ENCODE data around the gene PLN. TPM values are rescaled to one million over a fixed set of nuclear protein-coding genes. Genes with fewer than 3 reads are reported as not detected.

The PLN gene
- total RNA-seq, 2 donors from 2014 or later: 0.99 to 2.3 TPM

DNA sequence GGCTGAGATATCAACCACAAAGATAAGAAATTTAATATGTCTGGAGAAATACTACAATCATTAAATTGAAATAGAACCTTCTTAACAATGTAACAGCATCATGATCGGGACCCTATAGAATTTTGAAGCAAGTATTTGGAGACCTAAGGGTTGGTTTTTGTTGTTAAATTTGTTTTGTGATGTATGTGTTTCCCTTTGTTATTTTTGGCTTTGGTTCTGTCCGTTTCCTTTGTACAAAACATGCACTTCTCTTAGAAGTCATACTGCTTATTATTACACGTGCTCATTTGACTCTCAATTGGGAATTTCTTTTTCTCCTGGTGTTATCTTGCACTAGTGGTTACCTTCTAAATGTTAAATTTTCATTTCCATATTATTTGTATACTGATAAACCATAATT is 4.0 kb upstream of the PLN start:
- TF ChIP-seq, protein P1, sequence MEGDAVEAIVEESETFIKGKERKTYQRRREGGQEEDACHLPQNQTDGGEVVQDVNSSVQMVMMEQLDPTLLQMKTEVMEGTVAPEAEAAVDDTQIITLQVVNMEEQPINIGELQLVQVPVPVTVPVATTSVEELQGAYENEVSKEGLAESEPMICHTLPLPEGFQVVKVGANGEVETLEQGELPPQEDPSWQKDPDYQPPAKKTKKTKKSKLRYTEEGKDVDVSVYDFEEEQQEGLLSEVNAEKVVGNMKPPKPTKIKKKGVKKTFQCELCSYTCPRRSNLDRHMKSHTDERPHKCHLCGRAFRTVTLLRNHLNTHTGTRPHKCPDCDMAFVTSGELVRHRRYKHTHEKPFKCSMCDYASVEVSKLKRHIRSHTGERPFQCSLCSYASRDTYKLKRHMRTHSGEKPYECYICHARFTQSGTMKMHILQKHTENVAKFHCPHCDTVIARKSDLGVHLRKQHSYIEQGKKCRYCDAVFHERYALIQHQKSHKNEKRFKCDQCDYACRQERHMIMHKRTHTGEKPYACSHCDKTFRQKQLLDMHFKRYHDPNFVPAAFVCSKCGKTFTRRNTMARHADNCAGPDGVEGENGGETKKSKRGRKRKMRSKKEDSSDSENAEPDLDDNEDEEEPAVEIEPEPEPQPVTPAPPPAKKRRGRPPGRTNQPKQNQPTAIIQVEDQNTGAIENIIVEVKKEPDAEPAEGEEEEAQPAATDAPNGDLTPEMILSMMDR (IDR thresholded peaks at IDR 0.05): no peak
- TF ChIP-seq POLR2A (IDR thresholded peaks at IDR 0.05): no peak
- Histone ChIP-seq H3K4me3 (no peak overlapping the region), H3K27me3 (no peaks in the 10 kb centered on the region), H3K4me1 (peaks cover 6% of the 10 kb centered on the region), H3K9me3 (no peaks in the 10 kb centered on the region), H3K27ac (no peak overlapping the region), H3K36me3 (replicated peaks in 1 of 2; ENCODE audit: insufficient read depth in 1 of 2, low read depth in 2 of 2) (no peaks in the 10 kb centered on the region)
- intact Hi-C loops (cut with DNase I): no loop called here
- no peak for DNase-seq
- ATAC-seq: no peak
- WGBS, 2 donors: 86 to 89% methylated on average over 3 of the region's 3 CpGs

GRCh38 chr6:118546164-118546879 is 1.8 kb upstream of the PLN start:
- H3K27ac ChIP-seq: no peak overlapping the region
- WGBS, 2 donors: 48 to 50% methylated on average over 4 of the region's 4 CpGs
- H3K27me3 ChIP-seq: no peaks in the 10 kb centered on the region
- DNase-seq: no peak
- H3K36me3 ChIP-seq (replicated peaks in 1 of 2; ENCODE audit: insufficient read depth in 1 of 2, low read depth in 2 of 2): no peaks in the 10 kb centered on the region
- H3K9me3 ChIP-seq: no peaks in the 10 kb centered on the region
- TF ChIP-seq POLR2A (IDR thresholded peaks at IDR 0.05): no peak
- TF ChIP-seq, protein P1 (IDR thresholded peaks at IDR 0.05): no peak
- H3K4me1 ChIP-seq: peaks cover 13% of the 10 kb centered on the region
- intact Hi-C loops (cut with DNase I): no loop called here
- ATAC-seq: no peak
- no peak overlapping the region for H3K4me3 ChIP-seq

DNA sequence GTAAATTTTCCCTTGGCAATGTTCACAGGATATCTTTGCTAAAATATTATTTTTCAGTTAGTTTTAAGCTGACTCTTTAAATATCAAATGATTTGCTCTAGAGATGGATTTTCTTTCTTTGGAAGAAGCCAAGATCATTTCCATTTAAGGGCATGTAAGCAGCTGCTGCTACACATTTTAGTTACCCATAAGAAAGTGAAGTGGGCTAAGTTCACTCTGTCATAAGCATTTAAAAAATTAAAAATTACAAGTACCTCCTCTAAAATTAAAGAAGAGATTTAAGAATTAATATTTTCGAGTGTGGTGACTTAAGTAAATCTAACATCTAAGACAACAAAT is 1.2 kb upstream of the PLN start:
- Histone ChIP-seq H3K9me3 (no peaks in the 10 kb centered on the region), H3K36me3 (replicated peaks in 1 of 2; ENCODE audit: insufficient read depth in 1 of 2, low read depth in 2 of 2) (no peaks in the 10 kb centered on the region), H3K27ac (no peak overlapping the region), H3K4me3 (no peak overlapping the region), H3K27me3 (no peaks in the 10 kb centered on the region), H3K4me1 (peaks cover 15% of the 10 kb centered on the region)
- intact Hi-C loops (cut with DNase I): no loop called here
- TF ChIP-seq POLR2A (IDR thresholded peaks at IDR 0.05): no peak
- WGBS, 2 donors: 52 to 71% methylated on average over 1 of the region's 1 CpG
- DNase-seq (no peak), ATAC-seq (no peak)

DNA sequence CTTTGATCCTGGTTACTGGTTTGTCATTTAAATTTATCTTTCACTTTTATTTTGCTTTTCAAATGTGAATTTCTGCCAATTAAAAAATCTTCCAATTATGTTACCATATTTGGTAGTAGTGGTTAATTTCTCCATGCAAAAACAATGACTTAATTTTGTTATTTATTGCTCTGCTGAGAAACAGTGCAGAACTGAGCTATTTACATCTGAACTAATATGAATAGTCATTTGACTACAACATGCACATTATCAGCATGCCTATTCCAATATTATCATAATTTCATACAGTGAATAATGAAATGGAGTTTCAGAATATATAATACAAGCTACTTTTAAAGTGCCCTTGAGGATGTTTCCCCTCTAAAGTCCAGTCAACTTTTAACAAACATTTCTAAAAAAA is 517 bp downstream of the PLN start:
- DNase-seq (no peak), ATAC-seq (no peak)
- intact Hi-C loops (cut with DNase I): no loop called here
- no peak overlapping the region for H3K4me3 ChIP-seq
- no peak for TF ChIP-seq POLR2A (IDR thresholded peaks at IDR 0.05)
- TF ChIP-seq, protein P1 (IDR thresholded peaks at IDR 0.05): no peak
- H3K27ac ChIP-seq: no peak overlapping the region
- H3K9me3 ChIP-seq: no peaks in the 10 kb centered on the region
- H3K4me1 ChIP-seq: peaks cover 15% of the 10 kb centered on the region
- H3K27me3 ChIP-seq: no peaks in the 10 kb centered on the region
- no peaks in the 10 kb centered on the region for H3K36me3 ChIP-seq (replicated peaks in 1 of 2; ENCODE audit: insufficient read depth in 1 of 2, low read depth in 2 of 2)

- Histone ChIP-seq H3K27ac (no peak overlapping the region), H3K4me3 (no peak overlapping the region), H3K36me3 (replicated peaks in 1 of 2; ENCODE audit: insufficient read depth in 1 of 2, low read depth in 2 of 2) (no peaks in the 10 kb centered on the region), H3K9me3 (no peaks in the 10 kb centered on the region), H3K4me1 (peaks cover 9% of the 10 kb centered on the region), H3K27me3 (no peaks in the 10 kb centered on the region)
- no peak for TF ChIP-seq POLR2A (IDR thresholded peaks at IDR 0.05)
- TF ChIP-seq, protein P1 (IDR thresholded peaks at IDR 0.05): peak in 6 of 7 experiments; percentile 38 to 69 (median 65)
- intact Hi-C loops (cut with DNase I): no loop called here
- DNase-seq: no peak
- peak; percentile 83 for ATAC-seq
- WGBS, 2 donors: 23 to 28% methylated on average over 3 of the region's 3 CpGs
These were observed 3.3 kb downstream of the PLN start for GRCh38 chr6:118551063-118552053.

All from body of pancreas (tissue), 4 donors.